ENCODE results near the gene RPF1. TPM values are rescaled to one million over a fixed set of nuclear protein-coding genes. Genes with fewer than 3 reads are reported as not detected.
"Not testable (repeated sequence)": the region's sequence is repeated elsewhere in the genome, so short reads cannot be mapped to it uniquely, and the experiment has no call there.

The RPF1 gene
- total RNA-seq, 5 donors from 2014 or later (not counting 1 experiment from before 2014, with no cell fraction given), result 40.8 to 52.1 (median 43.6) TPM

DNA sequence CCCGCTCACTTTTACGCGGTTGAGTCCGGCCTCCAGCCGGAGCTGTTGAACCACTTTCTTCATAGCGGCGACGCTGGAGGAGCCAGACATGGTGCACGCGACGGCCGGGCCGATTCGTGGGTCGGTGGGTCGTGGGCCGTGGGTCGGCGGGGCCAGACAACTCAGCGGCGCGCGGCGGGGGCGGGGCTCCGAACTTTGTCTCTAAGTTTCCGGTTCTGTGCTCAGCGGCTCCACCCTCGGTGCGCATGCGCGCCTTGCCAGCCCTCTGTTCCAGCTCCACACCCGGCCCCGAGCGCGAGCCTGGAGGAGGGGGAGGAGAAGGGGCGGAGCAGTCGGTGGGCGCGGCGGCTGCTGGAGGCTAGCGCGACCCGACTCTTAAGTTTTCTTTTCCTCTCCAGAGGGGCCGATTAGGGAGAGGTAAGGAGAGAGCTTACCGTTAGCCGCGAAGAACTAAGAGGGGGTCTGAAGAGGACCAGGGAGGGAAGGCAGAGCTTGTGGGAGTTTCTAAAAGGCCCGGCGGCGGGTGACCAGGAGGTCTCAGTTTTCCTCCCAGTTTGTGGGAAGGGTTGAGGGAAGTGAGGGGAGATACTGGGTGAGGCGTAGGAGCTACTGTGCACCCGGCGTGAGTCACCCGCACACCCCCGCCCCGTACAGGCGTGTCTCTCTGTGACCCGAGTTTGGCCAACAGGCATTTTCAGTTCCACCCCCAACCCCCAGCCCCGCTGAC, 27.1 kb downstream of the RPF1 start, which contains the start of the genes GNG5 and SPATA1:
Gene GNG5 (minus strand): TSS at position 580 of the 727 bp plus-strand sequence. CDS start 490 bp downstream, at position 90.
Gene SPATA1 (plus strand): TSS at position 385 of the 727 bp plus-strand sequence. CDS start 9,974 bp downstream, outside the sequence.
- Histone ChIP-seq H3K4me3 (ENCODE audit: control insufficient read depth in 1 of 2, extremely low read depth in 1 of 2, low read length in 1 of 2) (peak within 1 kb of the TSS; percentile 81 to 88), H3K27ac (ENCODE audit: low read length) (peak within 1 kb of the TSS; percentile 83), H3K36me3 (ENCODE audit: control insufficient read depth in 2 of 2, extremely low read depth in 1 of 2, insufficient read depth in 1 of 2, low read length in 1 of 2) (no peaks in the 10 kb centered on the region), H3K27me3 (replicated peaks in 1 of 2; ENCODE audit: control insufficient read depth in 2 of 2, extremely low read depth in 1 of 2, insufficient read depth in 2 of 2, low read length in 1 of 2) (no peaks in the 10 kb centered on the region), H3K9me3 (no peaks in the 10 kb centered on the region), H3K4me1 (ENCODE audit: control insufficient read depth in 1 of 2, extremely low read depth in 1 of 2, insufficient read depth in 2 of 2, low read length in 2 of 2) (peaks cover 9 to 27% of the 10 kb centered on the region in 2 experiments)
- Mint-ChIP-seq H3K36me3 (peaks cover 16% of the 10 kb centered on the region), H3K4me3 (peak within 1 kb of the TSS; percentile 98 to 100 (median 98)), H3K27me3 (no peaks in the 10 kb centered on the region), H3K27ac (peak within 1 kb of the TSS; percentile 94 to 97), H3K4me1 (peaks cover 42 to 53% (median 46%) of the 10 kb centered on the region in 3 donors), H3K9me3 (peaks cover 0 to 5% (median 2%) of the 10 kb centered on the region in 3 donors)
- ATAC-seq (replicated peaks in 1 of 4) (peak; percentile 91 to 94 (median 91)), DNase-seq (peak; percentile 91 to 99 (median 96))
- POLR2A ChIA-PET, result interaction anchor here (0.5 to 1.2 kb wide), 10 partner anchors 26 to 770 kb away, joined by 3 to 12 read pairs (median 3); partner anchors contain the start of genes BCL10 (in 1 of the 2) and CTBS (in 1 of the 2)
- CTCF ChIA-PET, result interaction anchor here (0.5 to 2.0 kb wide), 14 partner anchors 10 to 530 kb away, joined by 3 to 11 read pairs (median 6); partner anchors contain the start of genes PRKACB (in 2 of the 2) and CTBS (in 1 of the 2)
- 1% methylated on average over 36 of the region's 60 CpGs for WGBS (ENCODE audit: insufficient coverage)

DNA sequence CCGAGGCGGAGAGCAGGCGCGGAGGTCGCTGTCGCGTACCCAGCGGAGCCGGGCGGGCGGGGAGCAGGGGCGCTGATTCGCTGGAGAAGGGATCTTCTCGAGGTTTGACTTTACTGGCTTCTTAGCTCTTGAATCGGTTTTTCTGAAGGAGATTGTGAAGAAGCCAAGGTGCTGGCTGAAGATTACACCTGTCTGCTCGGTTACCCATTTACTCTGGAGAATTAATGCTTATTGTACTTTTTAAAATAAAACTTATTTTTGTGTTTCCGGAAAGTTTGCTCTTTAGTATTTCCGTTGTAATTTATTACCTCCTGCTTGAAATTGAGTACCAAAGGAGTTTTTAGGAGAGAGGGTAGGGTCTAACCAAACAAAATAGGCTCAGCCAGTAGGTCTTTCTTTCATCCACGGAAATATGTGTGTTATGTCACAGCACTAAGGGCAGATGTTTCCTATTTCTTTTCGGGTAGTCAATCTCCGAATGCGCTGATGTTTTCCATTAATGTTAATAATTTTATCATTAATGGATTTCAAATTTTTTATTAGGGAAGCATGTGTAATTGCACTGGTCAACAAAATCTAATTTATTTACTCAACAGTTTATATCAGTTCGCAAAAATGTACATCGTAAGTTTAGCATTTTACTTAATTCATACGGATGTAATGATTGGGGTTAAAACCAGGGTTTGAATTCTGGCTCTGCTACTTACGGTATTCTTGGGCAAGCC, 27.8 kb downstream of the RPF1 start:
- Mint-ChIP-seq H3K27ac (peak overlapping the region; percentile 93 to 94), H3K9me3 (peaks cover 0 to 5% (median 2%) of the 10 kb centered on the region in 3 donors), H3K36me3 (peaks cover 16% of the 10 kb centered on the region), H3K4me3 (peak overlapping the region; percentile 98 to 100 (median 98)), H3K4me1 (peaks cover 35 to 46% (median 38%) of the 10 kb centered on the region in 3 donors), H3K27me3 (no peaks in the 10 kb centered on the region)
- DNase-seq (no peak), ATAC-seq (replicated peaks in 1 of 4) (no peak)
- WGBS (ENCODE audit: insufficient coverage), result 0% methylated on average over 10 of the region's 26 CpGs
- Histone ChIP-seq H3K27ac (ENCODE audit: low read length) (peak overlapping the region; percentile 83), H3K4me3 (ENCODE audit: control insufficient read depth in 1 of 2, extremely low read depth in 1 of 2, low read length in 1 of 2) (peak overlapping the region; percentile 81 to 88), H3K36me3 (ENCODE audit: control insufficient read depth in 2 of 2, extremely low read depth in 1 of 2, insufficient read depth in 1 of 2, low read length in 1 of 2) (no peaks in the 10 kb centered on the region), H3K27me3 (replicated peaks in 1 of 2; ENCODE audit: control insufficient read depth in 2 of 2, extremely low read depth in 1 of 2, insufficient read depth in 2 of 2, low read length in 1 of 2) (no peaks in the 10 kb centered on the region), H3K9me3 (no peaks in the 10 kb centered on the region), H3K4me1 (ENCODE audit: control insufficient read depth in 1 of 2, extremely low read depth in 1 of 2, insufficient read depth in 2 of 2, low read length in 2 of 2) (peaks cover 9 to 27% of the 10 kb centered on the region in 2 experiments)
- POLR2A ChIA-PET, result interaction anchor here (0.5 to 1.2 kb wide), 6 partner anchors 27 to 748 kb away, joined by 3 to 12 read pairs (median 4); partner anchors contain the start of gene CTBS (in 1 of the 2)
- CTCF ChIA-PET, result interaction anchor here (0.5 to 2.0 kb wide), 12 partner anchors 11 to 529 kb away, joined by 3 to 11 read pairs (median 6); partner anchors contain the start of genes CTBS (in 1 of the 2) and PRKACB (in 1 of the 2)

DNA sequence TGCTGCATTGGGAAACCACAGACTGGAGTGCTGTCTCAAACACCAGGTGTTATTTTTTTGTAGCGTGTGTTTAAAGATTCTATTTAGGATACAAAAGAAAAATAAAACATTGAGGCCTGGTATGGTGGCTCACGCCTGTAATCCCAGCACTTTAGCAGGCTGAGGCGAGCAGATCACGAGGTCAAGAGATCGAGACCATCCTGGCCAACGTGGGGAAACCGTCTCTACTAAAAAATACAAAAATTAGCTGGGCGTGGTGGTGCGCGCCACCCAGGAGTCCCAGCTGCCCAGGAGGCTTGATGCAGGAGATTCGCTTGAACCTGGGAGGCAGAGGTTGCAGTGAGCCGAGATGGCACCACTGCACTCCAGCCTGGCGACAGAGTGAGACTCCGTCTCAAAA, 28.8 kb downstream of the RPF1 start:
- CTCF ChIA-PET, result interaction anchor here (1.0 kb wide), 2 partner anchors 12 to 112 kb away, joined by 3 read pairs; no protein-coding TSS in a partner anchor
- H3K4me3 Mint-ChIP-seq, result peak overlapping the region in 1 of 3 donors; percentile 21
- ATAC-seq (replicated peaks in 1 of 4); H3K27me3 Mint-ChIP-seq; H3K9me3 ChIP-seq; H3K27me3 ChIP-seq (replicated peaks in 1 of 2; ENCODE audit: control insufficient read depth in 2 of 2, extremely low read depth in 1 of 2, insufficient read depth in 2 of 2, low read length in 1 of 2); H3K9me3 Mint-ChIP-seq; H3K4me3 ChIP-seq (ENCODE audit: control insufficient read depth in 1 of 2, extremely low read depth in 1 of 2, low read length in 1 of 2); H3K27ac ChIP-seq (ENCODE audit: low read length); H3K36me3 ChIP-seq (ENCODE audit: control insufficient read depth in 2 of 2, extremely low read depth in 1 of 2, insufficient read depth in 1 of 2, low read length in 1 of 2); H3K27ac Mint-ChIP-seq; DNase-seq; POLR2A ChIA-PET: not testable (repeated sequence)
- 99% methylated on average over 7 of the region's 14 CpGs for WGBS (ENCODE audit: insufficient coverage)
- peaks cover 16% of the 10 kb centered on the region for H3K36me3 Mint-ChIP-seq
- H3K4me1 ChIP-seq (ENCODE audit: control insufficient read depth in 1 of 2, extremely low read depth in 1 of 2, insufficient read depth in 2 of 2, low read length in 2 of 2), result peaks cover 9 to 25% of the 10 kb centered on the region in 2 experiments
- H3K4me1 Mint-ChIP-seq, result peaks cover 27 to 39% (median 30%) of the 10 kb centered on the region in 3 donors

DNA sequence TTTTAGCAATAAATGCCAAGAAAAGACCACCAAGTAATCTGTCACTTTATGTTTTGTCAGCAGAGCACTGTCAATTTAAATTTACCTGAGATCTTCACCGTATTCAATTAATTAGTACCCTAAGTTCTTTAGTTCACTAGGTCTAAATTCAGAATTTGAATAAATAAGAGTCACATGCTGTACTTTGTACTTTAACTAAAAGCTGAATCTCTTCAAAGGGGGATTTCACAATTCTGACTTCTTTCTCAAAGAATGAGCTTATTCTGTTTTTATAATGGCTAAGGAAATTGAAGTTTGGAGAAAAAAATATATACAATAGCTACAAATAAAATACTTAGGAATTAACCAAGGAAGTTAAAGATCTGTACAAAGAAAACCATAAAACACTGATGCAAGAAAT, 29.4 kb downstream of the RPF1 start:
- Mint-ChIP-seq H3K27ac (peak overlapping the region in 1 of 2 donors; percentile 5), H3K4me3 (peak overlapping the region in 1 of 3 donors; percentile 2), H3K9me3 (peaks cover 0 to 5% (median 2%) of the 10 kb centered on the region in 3 donors), H3K27me3 (no peaks in the 10 kb centered on the region), H3K36me3 (peaks cover 16% of the 10 kb centered on the region), H3K4me1 (peaks cover 20 to 33% (median 24%) of the 10 kb centered on the region in 3 donors)
- WGBS (ENCODE audit: insufficient coverage), result no CpG with 5 or more reads among the region's 1 CpG
- ChIA-PET POLR2A (interaction anchor here (0.7 to 1.4 kb wide), 3 partner anchors 28 to 75 kb away, joined by 3 to 13 read pairs (median 3); no protein-coding TSS in a partner anchor), CTCF (interaction anchor here (0.6 to 1.0 kb wide), 3 partner anchors 12 to 21 kb away, joined by 3 to 5 read pairs (median 3); no protein-coding TSS in a partner anchor)
- no peak for ATAC-seq (replicated peaks in 1 of 4)
- Histone ChIP-seq H3K27ac (ENCODE audit: low read length) (no peak overlapping the region), H3K4me3 (ENCODE audit: control insufficient read depth in 1 of 2, extremely low read depth in 1 of 2, low read length in 1 of 2) (no peak overlapping the region), H3K27me3 (replicated peaks in 1 of 2; ENCODE audit: control insufficient read depth in 2 of 2, extremely low read depth in 1 of 2, insufficient read depth in 2 of 2, low read length in 1 of 2) (no peaks in the 10 kb centered on the region), H3K4me1 (ENCODE audit: control insufficient read depth in 1 of 2, extremely low read depth in 1 of 2, insufficient read depth in 2 of 2, low read length in 2 of 2) (peaks cover 8 to 20% of the 10 kb centered on the region in 2 experiments), H3K36me3 (ENCODE audit: control insufficient read depth in 2 of 2, extremely low read depth in 1 of 2, insufficient read depth in 1 of 2, low read length in 1 of 2) (no peaks in the 10 kb centered on the region), H3K9me3 (no peaks in the 10 kb centered on the region)
- no peak for DNase-seq

DNA sequence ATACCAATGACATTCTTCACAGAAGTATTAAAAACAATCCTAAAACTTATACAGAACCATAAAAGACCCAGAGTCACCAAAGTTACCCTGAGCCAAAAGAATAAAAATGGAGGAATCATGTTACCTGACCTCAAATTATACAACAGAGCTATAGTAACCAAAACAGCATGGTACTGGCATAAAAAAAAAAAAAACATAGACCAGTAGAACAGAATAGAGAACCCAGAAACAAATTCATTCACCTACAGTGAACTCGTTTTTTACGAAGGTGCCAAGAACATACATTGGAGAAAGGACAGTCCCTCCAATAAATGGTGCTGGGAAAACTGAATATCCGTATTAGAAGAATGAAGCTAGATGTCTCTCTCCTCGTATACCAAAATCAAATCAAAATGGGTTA, 30.0 kb downstream of the RPF1 start:
- peaks cover 16% of the 10 kb centered on the region for H3K36me3 Mint-ChIP-seq
- POLR2A ChIA-PET, result interaction anchor here (0.7 to 1.4 kb wide), 3 partner anchors 29 to 75 kb away, joined by 3 to 13 read pairs (median 3); no protein-coding TSS in a partner anchor
- H3K4me3 Mint-ChIP-seq, result no peak overlapping the region
- no peaks in the 10 kb centered on the region for H3K27me3 ChIP-seq (replicated peaks in 1 of 2; ENCODE audit: control insufficient read depth in 2 of 2, extremely low read depth in 1 of 2, insufficient read depth in 2 of 2, low read length in 1 of 2)
- peaks cover 5 to 16% of the 10 kb centered on the region in 2 experiments for H3K4me1 ChIP-seq (ENCODE audit: control insufficient read depth in 1 of 2, extremely low read depth in 1 of 2, insufficient read depth in 2 of 2, low read length in 2 of 2)
- H3K9me3 Mint-ChIP-seq, result peaks cover 0 to 5% (median 2%) of the 10 kb centered on the region in 3 donors
- H3K9me3 ChIP-seq, result no peaks in the 10 kb centered on the region
- peak overlapping the region in 1 of 2 donors; percentile 36 for H3K27ac Mint-ChIP-seq
- WGBS (ENCODE audit: insufficient coverage), result no CpG with 5 or more reads among the region's 4 CpGs
- no peak overlapping the region for H3K4me3 ChIP-seq (ENCODE audit: control insufficient read depth in 1 of 2, extremely low read depth in 1 of 2, low read length in 1 of 2)
- peaks cover 15 to 28% (median 19%) of the 10 kb centered on the region in 3 donors for H3K4me1 Mint-ChIP-seq
- CTCF ChIA-PET, result interaction anchor here (0.6 to 1.0 kb wide), 3 partner anchors 13 to 21 kb away, joined by 3 to 5 read pairs (median 3); no protein-coding TSS in a partner anchor
- DNase-seq (no peak), ATAC-seq (replicated peaks in 1 of 4) (no peak)
- H3K36me3 ChIP-seq (ENCODE audit: control insufficient read depth in 2 of 2, extremely low read depth in 1 of 2, insufficient read depth in 1 of 2, low read length in 1 of 2), result no peaks in the 10 kb centered on the region
- H3K27me3 Mint-ChIP-seq, result no peaks in the 10 kb centered on the region
- H3K27ac ChIP-seq (ENCODE audit: low read length), result no peak overlapping the region
